GM19324 (cell line): Measurements from ENCODE around the gene NPY2R.

ENCODE experiments used
- ATAC-seq: cut with Tn5 transposase; IDR thresholded peaks from one replicate; pipeline ENCODE4 v1.9.1; 2021; ENCODE audit warnings: mild to moderate bottlenecking, moderate library complexity; ENCODE audit not compliant: unreplicated experiment, low FRiP score

The NPY2R gene, protein sequence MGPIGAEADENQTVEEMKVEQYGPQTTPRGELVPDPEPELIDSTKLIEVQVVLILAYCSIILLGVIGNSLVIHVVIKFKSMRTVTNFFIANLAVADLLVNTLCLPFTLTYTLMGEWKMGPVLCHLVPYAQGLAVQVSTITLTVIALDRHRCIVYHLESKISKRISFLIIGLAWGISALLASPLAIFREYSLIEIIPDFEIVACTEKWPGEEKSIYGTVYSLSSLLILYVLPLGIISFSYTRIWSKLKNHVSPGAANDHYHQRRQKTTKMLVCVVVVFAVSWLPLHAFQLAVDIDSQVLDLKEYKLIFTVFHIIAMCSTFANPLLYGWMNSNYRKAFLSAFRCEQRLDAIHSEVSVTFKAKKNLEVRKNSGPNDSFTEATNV

DNA sequence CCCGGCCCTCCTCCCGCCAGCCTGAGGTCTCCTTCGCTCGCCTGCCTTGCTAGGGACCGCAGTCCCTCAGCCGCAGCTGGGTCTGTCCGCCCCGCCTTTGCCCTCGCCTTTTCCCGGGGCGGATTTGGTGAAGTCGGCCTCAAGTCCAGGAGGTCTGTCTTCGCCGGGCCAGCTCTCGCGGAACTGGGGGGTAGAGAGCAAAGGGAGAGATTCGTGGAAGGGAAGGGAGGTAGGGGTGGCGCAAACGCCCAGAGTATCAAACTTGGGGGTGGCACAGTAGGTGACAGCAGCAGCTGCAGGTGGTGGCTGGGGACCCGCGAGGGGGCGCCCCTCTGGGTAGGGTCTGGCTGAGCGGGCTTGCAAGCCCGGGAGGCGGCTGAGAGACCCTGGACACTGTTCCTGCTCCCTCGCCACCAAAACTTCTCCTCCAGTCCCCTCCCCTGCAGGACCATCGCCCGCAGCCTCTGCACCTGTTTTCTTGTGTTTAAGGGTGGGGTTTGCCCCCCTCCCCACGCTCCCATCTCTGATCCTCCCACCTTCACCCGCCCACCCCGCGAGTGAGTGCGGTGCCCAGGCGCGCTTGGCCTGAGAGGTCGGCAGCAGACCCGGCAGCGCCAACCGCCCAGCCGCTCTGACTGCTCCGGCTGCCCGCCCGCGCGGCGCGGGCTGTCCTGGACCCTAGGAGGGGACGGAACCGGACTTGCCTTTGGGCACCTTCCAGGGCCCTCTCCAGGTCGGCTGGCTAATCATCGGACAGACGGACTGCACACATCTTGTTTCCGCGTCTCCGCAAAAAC lies at the start of gene NPY2R:
NPY2R (plus strand) TSS at position 379 of the 797 bp plus-strand sequence. CDS start 5,304 bp downstream, outside the sequence.
- no peak for ATAC-seq

DNA sequence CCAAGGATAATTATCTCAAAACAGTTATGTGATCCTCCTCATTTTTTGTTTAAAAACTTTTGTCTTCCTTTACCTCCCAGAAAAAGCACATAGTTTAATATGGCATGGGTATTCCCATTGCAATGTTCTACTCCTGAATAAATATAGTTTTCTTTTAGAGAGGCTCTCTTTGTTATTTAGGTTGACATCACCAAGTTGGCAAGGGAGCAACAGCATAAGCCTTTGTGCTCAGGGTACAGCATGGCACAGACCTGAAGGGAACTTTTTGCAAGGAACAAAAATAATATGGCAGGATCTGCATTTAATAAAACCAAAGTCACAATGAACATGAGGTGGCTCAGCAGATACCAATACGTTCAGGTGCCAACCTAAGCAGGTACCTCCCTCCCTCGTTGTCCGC lies 47.1 kb upstream of the NPY2R start:
- no peak for ATAC-seq

DNA sequence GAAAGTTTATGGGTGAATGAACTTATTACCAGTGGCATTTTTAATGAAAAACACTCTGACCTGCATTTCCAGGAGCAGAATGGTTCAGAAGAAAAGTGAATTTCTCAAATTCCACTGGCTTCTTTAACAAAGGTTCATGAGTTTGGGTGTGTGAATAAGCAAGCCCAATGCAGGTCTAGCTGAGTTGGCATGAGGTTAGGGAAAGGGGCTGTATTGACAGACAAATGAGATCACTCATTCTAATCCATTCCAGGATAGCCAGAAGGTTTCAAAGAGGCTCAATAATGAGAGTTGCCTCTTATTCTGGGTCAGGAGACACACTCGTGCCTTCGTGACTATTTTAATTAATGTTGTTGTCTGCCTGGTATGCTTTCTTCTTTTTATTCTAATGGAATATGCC lies 43.7 kb upstream of the NPY2R start:
- ATAC-seq: no peak

DNA sequence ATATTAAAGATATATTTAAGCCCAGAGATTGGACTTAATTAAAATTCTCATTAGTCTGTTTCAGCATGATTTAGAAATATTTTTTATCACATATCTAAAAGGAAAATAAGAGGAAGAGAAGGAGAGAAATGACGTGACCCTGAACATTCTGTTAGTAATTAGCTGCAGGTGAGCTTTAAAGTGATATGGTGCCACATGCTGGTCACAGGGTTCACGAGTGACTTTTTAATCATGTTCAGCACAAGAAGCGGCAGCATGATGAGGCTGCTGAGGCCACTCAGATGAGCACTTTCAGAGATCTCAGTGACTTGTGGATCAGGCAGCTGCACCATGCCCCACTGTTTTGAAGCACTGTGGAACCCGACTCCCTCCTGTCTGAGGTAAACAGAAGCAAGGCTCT lies 37.9 kb upstream of the NPY2R start:
- no peak for ATAC-seq

DNA sequence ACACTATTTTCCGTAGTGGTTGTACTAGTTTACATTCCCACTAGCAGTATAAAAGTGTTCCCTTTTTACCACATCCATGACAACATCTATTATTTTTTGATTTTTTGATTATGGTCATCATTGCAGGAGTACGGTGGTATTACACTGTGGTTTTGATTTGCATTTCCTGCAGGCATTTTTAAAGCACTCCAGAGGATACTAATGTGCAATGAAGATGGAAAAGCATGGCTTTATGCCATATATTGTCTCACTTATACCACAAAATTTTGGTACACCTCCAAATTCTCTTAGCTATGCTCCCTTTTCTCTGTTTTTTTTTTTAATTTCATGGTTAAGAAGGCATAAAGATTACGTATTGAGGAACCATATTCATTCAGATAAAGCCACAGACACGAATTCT lies 35.1 kb upstream of the NPY2R start:
- no peak for ATAC-seq

DNA sequence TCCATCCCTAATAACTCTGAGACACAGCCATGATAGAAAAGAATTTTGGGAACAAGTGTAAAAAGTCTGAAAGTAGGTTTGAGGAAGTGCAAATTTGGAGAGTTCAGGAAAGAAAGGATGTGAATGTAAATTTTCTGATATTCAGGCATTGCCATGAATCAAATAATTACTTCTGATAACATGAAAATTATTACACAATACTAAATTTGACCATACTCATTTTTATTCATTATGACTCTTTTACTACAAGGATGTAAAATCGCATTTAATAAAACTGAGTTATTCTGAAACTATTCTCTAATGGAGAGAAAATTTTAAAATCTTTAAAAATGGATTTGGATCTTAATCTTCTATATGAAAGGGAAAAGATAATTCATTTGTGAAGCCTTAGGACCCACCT lies 33.8 kb upstream of the NPY2R start:
- ATAC-seq: no peak

DNA sequence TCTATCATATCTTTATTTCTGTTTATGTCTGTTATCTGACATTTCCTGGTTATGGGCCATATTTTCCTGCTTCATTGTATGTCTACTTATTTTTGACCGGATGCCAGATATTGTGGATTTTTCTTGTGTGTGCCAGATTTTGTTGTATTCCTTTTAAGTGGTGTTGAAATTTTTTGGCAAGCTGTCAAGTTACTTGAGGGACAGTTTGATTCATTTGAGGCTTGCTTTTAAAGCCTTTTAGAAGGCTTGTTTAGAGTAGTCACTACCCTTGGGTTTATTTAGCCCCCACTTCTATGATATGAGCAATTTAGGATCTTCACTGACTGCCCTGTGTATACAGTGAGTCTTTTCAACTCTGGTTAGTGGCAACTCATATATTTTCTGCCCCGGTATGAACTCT lies 29.2 kb upstream of the NPY2R start:
- ATAC-seq: no peak

DNA sequence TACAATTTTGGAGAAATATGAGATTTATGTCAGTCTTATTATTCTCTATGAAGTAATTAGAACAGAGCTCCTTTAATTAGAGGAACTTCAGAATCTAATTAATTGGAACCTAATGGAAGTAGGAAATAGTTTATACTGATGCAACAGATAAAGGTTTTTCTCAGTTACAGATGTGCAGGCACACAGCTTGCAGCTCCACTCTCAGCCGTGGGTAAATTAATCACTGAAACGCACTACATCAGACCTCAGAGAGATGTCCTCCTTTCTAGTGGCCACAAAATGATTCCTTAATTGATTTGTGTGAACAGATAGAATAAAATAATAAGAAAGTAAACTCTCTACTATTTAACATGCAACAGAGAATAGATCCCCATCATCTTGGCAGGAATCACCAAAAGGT lies 21.5 kb upstream of the NPY2R start:
- ATAC-seq: no peak

DNA sequence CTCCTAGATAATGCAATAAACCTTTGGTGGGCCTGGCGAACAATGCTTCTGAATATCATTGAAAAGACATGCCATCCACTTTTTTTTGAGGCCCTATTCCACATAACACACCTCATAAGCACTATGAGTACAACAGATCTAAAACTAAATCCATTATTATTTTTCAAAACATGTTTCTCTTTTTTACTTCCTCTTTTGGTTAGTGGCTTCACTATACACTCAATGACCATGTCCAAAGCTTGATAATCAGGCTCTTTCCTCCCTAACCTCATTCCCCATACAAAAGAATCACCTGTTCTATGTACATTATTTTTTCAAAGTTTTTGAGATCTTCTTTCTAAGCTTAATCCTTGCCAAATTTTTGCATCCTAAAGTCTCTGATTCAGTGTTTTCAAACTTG lies 20.4 kb upstream of the NPY2R start:
- peak; percentile 34 for ATAC-seq

DNA sequence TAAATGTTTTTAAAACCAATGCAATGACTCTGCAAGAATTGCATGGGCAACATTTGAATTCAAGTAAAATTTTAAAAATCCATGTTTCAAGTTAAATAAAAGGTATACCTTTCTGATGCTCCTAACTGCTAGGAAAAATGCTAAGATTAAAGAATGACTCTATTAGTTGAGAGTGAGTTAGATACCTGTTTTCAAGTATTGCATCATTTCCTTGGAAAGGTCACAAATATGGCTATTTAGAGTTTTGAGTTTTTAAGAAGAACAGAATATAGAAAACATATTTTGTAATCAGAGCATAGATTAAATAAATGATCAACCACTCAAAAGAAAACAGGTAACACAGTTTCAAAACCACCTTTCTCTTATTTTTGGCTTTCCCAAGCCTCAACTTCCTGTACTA lies 18.3 kb upstream of the NPY2R start:
- ATAC-seq: no peak

DNA sequence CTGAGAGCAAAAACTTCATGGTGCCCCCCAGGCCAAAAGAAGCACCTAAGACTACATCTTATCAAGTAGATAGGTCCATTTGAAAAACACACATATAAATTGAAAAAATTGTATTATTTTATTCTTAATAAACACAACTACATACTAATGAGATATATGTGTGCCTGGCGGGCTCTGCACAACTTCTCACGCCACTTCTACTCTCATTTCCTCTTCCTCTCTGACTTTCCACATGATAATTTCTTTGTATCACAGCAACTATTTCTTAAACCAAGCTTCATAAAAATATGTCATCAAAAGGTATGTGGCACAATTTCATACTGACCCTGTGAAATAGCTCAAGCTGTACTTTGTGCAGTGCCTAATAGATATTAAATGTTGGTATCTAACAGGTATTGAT lies 10.7 kb upstream of the NPY2R start:
- ATAC-seq: no peak

DNA sequence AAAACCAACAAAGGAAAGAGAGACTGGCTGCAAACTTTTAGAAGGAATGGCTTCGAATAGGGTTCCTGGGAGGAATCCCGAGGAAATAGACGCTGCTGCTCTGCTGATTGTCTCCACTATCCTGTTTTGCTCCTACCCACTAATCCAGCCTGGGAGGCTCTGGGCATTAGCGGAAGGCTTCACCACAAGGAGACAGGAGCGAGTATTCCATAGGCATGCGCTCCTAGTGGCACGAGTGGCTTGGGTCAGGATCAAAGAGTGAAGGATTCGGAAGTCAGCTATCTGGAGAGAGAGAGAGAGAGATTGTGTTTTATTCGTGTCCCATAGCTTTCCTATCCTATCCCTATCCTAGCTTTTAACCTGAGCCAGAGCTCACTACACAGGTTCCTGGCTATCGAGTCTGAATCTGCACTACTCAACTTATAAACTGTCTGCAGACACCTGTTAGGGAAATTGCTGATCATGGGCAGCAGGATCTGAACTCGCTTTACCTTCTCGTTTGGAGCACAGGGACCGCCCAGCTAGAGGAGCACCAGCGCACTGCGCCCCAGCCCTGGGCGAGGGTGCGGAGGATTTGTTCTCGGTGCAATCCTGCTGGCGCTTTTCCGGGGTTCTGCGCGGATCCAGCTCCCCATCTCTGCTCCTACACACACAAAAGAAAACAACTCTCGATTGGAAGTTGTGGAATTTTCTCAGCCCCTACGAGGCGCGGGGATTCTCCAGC lies 740 bp upstream of the NPY2R start:
- ATAC-seq: no peak

DNA sequence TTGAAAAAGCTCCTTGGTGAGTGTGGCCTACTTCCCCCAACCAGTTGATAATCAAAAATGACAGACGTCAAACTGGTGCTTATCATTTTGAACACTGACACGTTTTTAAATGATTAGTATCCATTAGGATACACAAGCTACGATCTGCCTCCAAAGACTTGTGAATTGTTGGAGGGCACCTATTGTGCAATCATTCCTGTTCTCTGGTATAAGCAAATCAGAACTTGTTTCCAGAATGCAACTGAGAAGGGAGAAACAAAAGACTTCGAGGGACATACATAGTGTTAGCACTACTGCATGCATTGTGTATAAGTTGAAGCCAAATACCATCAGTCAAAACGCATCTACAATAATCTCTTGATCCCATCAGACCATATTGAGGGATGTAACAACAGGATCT lies 11.6 kb downstream of the NPY2R start:
- ATAC-seq: no peak

DNA sequence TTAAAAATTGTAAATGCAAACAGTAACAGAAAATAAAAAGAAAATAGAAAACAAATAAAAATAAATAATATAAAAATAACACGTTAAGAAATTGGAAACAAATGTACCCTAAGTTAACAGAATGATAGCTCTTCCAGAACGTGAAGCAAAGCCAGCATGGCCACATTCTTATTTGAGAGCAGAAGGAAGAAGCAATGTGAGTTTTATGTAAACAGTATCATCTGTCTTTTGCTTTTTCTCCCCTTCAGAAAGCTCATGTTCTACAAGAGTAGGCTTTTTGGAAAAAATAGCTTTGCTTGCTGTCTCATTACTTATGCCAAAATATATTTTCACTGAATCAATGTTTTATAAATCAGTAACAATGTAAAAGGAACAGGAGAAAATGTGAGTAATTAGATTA lies 18.7 kb downstream of the NPY2R start:
- no peak for ATAC-seq

DNA sequence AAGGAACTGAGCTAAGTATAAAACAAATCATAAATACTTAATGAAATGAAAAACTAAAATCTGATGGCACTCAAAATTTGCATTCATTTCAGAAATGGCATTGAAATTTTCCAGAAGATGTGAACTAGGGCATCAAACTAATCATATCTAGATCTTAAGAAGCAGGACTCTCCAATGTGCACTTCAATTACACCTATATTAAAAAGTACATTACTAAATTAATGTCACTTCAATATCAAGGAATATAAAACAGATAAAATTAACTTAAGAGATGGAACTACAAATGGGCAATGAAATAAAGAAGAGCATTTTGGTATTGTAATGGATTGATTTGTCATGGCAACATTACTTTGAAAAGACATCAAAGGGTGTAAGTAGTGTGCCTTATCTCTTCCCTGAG lies 20.3 kb downstream of the NPY2R start:
- no peak for ATAC-seq

DNA sequence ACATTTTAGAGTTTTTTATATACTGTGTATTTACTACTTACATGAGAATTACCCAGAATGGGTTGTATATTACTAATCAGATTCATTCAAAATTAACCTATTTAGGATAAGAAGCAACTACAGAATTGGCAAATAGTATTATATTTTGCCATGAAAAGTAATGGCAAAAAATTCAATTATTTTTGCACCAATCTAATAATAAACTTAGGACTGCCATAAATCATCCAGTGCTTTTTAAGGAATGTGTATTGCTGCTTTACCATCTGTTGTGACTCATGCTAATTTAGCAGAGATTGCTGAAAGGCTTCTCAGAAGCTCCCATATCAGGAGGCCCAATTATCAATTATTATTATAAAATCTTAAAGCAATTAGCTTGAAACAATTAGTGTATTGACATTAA lies 24.0 kb downstream of the NPY2R start:
- ATAC-seq: no peak

DNA sequence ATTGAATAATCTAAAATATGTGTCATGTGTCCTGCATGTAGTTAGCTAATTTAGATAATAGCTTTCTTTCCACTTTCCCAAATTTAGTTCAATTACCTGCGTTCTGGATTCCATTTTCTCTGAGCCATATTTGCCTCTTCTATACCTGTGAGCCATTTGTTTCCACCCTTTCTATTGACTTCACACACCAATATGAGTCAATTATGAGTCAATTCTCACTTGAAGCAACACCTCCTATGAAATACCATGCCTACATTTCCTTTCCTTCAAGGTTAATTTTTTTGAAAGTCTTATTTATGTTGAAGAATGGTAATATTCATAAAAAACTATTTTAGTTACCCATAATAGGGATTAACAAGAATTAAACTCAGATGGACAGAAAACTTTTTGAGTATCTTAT lies 25.8 kb downstream of the NPY2R start:
- no peak for ATAC-seq

DNA sequence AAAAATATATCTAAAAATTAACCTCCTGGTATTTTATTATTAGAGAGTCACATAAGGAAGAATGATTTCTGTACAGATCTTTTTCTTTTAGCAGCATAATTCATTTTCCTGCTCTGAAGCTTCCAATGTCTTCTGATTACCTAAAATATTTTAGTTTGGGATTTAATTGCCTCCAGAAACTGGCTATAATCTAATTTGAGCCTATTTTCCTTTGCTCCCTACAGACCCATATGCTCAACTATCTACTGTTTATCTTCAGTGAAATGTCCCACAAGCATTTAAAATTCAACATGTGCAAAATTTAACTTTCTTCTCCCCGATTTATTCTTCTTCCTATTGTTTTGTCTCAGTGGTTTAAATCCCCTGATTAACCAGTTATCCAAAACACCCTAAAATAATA lies 29.1 kb downstream of the NPY2R start:
- no peak for ATAC-seq

DNA sequence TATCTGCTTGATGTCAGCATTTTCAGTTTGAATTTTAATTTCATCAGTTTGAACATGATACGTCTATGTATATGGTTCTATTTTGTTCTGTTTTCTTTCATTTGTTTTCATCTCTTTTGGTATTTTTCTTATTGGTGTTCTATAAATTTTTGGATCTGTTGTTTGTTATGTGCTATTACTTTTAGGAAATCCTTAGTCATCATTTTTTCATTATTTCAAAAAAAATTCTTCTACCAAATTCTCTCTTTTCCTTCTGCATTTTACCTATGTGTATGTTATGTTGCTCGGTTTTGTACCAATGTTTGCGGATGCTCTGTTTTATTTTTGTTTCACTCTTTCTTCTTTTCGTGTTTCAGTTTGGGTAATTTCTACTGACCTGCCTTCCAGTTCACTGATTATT lies 32.8 kb downstream of the NPY2R start:
- no peak for ATAC-seq

DNA sequence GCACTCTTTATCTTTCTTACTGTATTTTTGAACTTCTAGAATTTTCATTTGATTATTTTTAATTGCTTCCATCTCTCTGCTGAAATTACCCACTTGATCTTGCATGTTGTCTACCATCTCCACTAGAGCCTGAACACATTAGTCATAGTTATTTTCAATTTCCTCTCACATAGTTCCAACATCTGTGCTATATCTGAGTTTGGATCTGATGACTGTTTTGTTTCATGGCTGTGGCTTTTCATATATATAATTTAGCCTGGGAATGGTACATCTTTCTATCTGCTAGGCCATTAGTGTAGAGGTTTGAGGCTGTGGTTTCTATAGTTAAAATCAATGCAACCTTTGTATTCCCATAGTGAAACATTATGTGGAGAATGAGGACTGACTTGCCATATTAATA lies 33.2 kb downstream of the NPY2R start:
- no peak for ATAC-seq

DNA sequence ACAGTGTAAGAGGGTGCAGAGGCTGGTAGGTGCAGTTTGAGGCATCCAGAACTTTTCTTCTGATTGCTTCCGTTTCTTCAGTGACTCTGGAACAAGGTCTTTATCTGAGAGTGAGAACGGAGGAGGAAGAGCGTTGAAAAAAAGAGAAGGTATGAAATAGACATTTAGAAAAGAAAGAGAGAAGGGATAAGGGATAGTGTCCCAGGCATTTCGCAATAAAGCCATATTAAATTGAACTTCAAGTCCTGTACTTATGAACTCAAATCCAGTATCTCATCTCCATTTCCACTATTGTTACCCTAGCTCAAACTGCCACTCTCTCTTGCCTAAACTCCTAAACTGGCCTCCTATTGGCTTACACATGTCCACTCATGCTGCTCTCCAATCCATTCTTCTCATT lies 36.7 kb downstream of the NPY2R start:
- ATAC-seq: no peak
